ENCODE data around the gene TMEM119.

GRCh38 chr12:108559748-108560147 is 38.1 kb downstream of the TMEM119 start:
- TF ChIP-seq POLR2A (IDR thresholded peaks at IDR 0.05) (no peak), CTCF (IDR thresholded peaks at IDR 0.05) (no peak)

All from adrenal gland (tissue), 5 donors.